Astrocyte (in vitro differentiated cells and primary cell): ENCODE results near the gene BEST1. TPM values are rescaled to one million over a fixed set of nuclear protein-coding genes. Genes with fewer than 3 reads are reported as not detected.

Source experiments
- DNase-seq: peaks from one replicate; pipeline ENCODE4 v3.0.0-alpha.2; 2010; ENCODE audit warnings: low read depth
- FAIRE-seq: peaks from 2 replicates; lab custom pipeline; 2011; peaks lifted over from hg19 to GRCh38; lab: Jason Lieb, UNC
- H2AFZ ChIP-seq: 2 replicates; pipeline ENCODE4 v1.6.0; 2012; ENCODE audit warnings: low read depth, low read length, inconsistent platforms
- H3K27ac ChIP-seq: 2 replicates; pipeline ENCODE4 v1.5.1; 2011; ENCODE audit warnings: low read depth, low read length, inconsistent platforms
- H3K27me3 ChIP-seq: 2 replicates; pipeline ENCODE4 v1.6.0; 2011; ENCODE audit warnings: low read length, inconsistent platforms; ENCODE audit not compliant: insufficient read depth
- H3K36me3 ChIP-seq: 2 replicates; pipeline ENCODE4 v1.5.1; 2011; ENCODE audit warnings: low read length, inconsistent platforms; ENCODE audit not compliant: insufficient read depth
- H3K4me1 ChIP-seq: 2 replicates; pipeline ENCODE4 v1.5.1; 2011; ENCODE audit warnings: low read length, inconsistent platforms; ENCODE audit not compliant: insufficient read depth
- H3K4me2 ChIP-seq: 2 replicates; pipeline ENCODE4 v1.6.0; 2012; ENCODE audit warnings: low read length, inconsistent platforms
- H3K4me3 ChIP-seq: 2 replicates; pipeline ENCODE4 v1.5.1; 2011; ENCODE audit warnings: low read depth, mild to moderate bottlenecking, low read length, inconsistent platforms; ENCODE audit not compliant: insufficient read depth
- H3K79me2 ChIP-seq: 2 replicates; pipeline ENCODE4 v1.6.0; 2012; ENCODE audit warnings: mild to moderate bottlenecking, low read length, inconsistent platforms; ENCODE audit not compliant: insufficient read depth
- H3K9ac ChIP-seq: 2 replicates; pipeline ENCODE4 v1.6.0; 2012; ENCODE audit warnings: mild to moderate bottlenecking, low read length, inconsistent platforms
- H3K9me3 ChIP-seq: 2 replicates; pipeline ENCODE4 v1.5.1; 2012; ENCODE audit warnings: low read depth, mild to moderate bottlenecking, low read length, inconsistent platforms; ENCODE audit not compliant: insufficient read depth
- H4K20me1 ChIP-seq: 2 replicates; pipeline ENCODE4 v1.6.0; 2012; ENCODE audit warnings: low read length, inconsistent platforms; ENCODE audit not compliant: insufficient read depth
- H3K27ac Mint-ChIP-seq: one replicate; pipeline ENCODE4 v1.8.0; 2021; ENCODE audit warnings: mild to moderate bottlenecking, mixed read lengths; ENCODE audit not compliant: unreplicated experiment
- H3K27me3 Mint-ChIP-seq: one replicate; pipeline ENCODE4 v1.8.0; 2021; ENCODE audit warnings: low read depth, mixed read lengths; ENCODE audit not compliant: unreplicated experiment
- H3K36me3 Mint-ChIP-seq: one replicate; pipeline ENCODE4 v1.8.0; 2021; ENCODE audit warnings: low read depth, mixed read lengths; ENCODE audit not compliant: unreplicated experiment
- H3K4me1 Mint-ChIP-seq: one replicate; pipeline ENCODE4 v1.8.0; 2021; ENCODE audit warnings: low read depth, mixed read lengths; ENCODE audit not compliant: unreplicated experiment
- H3K4me3 Mint-ChIP-seq: one replicate; pipeline ENCODE4 v1.8.0; 2021; ENCODE audit warnings: mild to moderate bottlenecking, moderate library complexity, mixed read lengths; ENCODE audit not compliant: unreplicated experiment
- H3K9me3 Mint-ChIP-seq: one replicate; pipeline ENCODE4 v1.8.0; 2021; ENCODE audit warnings: mild to moderate bottlenecking, mixed read lengths; ENCODE audit not compliant: unreplicated experiment
- CTCF ChIP-seq: IDR thresholded peaks from 2 replicates; pipeline ENCODE4 v1.5.1; 2011; ENCODE audit warnings: low read depth, mild to moderate bottlenecking, inconsistent platforms, low read length, moderate library complexity; ENCODE audit not compliant: insufficient read depth
- EZH2 ChIP-seq: IDR thresholded peaks from 2 replicates; pipeline ENCODE4 v1.6.1; 2012; ENCODE audit warnings: mild to moderate bottlenecking, low read length, inconsistent platforms; ENCODE audit not compliant: insufficient read depth
- total RNA-seq: library from RNA; stranded (reverse); gene quantifications from 2 replicates; pipeline ENCODE4 v1.2.1, GENCODE V29; 2021

The BEST1 gene
- total RNA-seq, 1 donor from 2014 or later = 0.66 TPM

- TF ChIP-seq CTCF = no peak
- no peak for TF ChIP-seq EZH2
- H3K4me3 Mint-ChIP-seq = no peak overlapping the region
- peaks cover 1% of the 10 kb centered on the region for H3K9me3 Mint-ChIP-seq
- DNase-seq (no peak), FAIRE-seq (no peak)
- Histone ChIP-seq H3K9me3 (no peaks in the 10 kb centered on the region), H3K4me1 (no peaks in the 10 kb centered on the region), H3K4me2 (no peak overlapping the region), H3K36me3 (no peaks in the 10 kb centered on the region), H3K27me3 (no peaks in the 10 kb centered on the region), H3K4me3 (no peak overlapping the region), H4K20me1 (no peaks in the 10 kb centered on the region), H3K79me2 (no peaks in the 10 kb centered on the region), H3K9ac (no peak overlapping the region), H2AFZ (no peak overlapping the region), H3K27ac (no peak overlapping the region)
- H3K36me3 Mint-ChIP-seq = peaks cover 1% of the 10 kb centered on the region
- no peak overlapping the region for H3K27ac Mint-ChIP-seq
- H3K27me3 Mint-ChIP-seq = peaks cover 40% of the 10 kb centered on the region
- H3K4me1 Mint-ChIP-seq = peaks cover 4% of the 10 kb centered on the region
Measured at GRCh38 chr11:61907871-61908729, 42.1 kb upstream of the BEST1 start.

GRCh38 chr11:61908730-61909316, 41.3 kb upstream of the BEST1 start:
- Histone ChIP-seq H3K4me1 (no peaks in the 10 kb centered on the region), H3K36me3 (no peaks in the 10 kb centered on the region), H3K27me3 (no peaks in the 10 kb centered on the region), H2AFZ (no peak overlapping the region), H3K4me2 (no peak overlapping the region), H4K20me1 (no peaks in the 10 kb centered on the region), H3K4me3 (no peak overlapping the region), H3K9me3 (no peaks in the 10 kb centered on the region), H3K27ac (no peak overlapping the region), H3K79me2 (no peaks in the 10 kb centered on the region), H3K9ac (no peak overlapping the region)
- DNase-seq (no peak), FAIRE-seq (no peak)
- H3K4me3 Mint-ChIP-seq = no peak overlapping the region
- H3K4me1 Mint-ChIP-seq = peaks cover 4% of the 10 kb centered on the region
- H3K27me3 Mint-ChIP-seq = peaks cover 36% of the 10 kb centered on the region
- H3K9me3 Mint-ChIP-seq = peaks cover 1% of the 10 kb centered on the region
- TF ChIP-seq CTCF (no peak), EZH2 (no peak)
- no peaks in the 10 kb centered on the region for H3K36me3 Mint-ChIP-seq
- no peak overlapping the region for H3K27ac Mint-ChIP-seq
